Stimulated activated CD8-positive, alpha-beta memory T cell treated with anti-CD3 and anti-CD28 coated beads, Interleukin-12 subunit alpha, Interleukin-12 subunit beta, amount 100 ng/mL, for 24 hours (primary cell): ENCODE data around the gene SHANK2.

ENCODE experiments used
- DNase-seq: peaks from one replicate; pipeline ENCODE4 v3.0.0-alpha.2; 2020; ENCODE audit errors: extremely low read depth

Gene SHANK2

GRCh38 chr11:71202598-71202944, 49.8 kb downstream of the SHANK2 start:
- no peak for DNase-seq
